HG03139 (cell line): Measurements from ENCODE around the gene CHST12.
A peak's percentile ranks its signal among the peaks of the same experiment; 100 is the strongest.

ENCODE experiments used
- ATAC-seq: cut with Tn5 transposase; IDR thresholded peaks from one replicate; pipeline ENCODE4 v1.9.1; 2021; ENCODE audit not compliant: unreplicated experiment

The CHST12 gene

GRCh38 chr7:2403014-2403717 lies at the start of gene CHST12:
TSS of gene CHST12 (plus strand) at chr7:2403611. CDS start at chr7:2432640, 29,029 bp downstream.
- ATAC-seq = peak; percentile 42

GRCh38 chr7:2353936-2354185 lies 49.5 kb upstream of the CHST12 start:
- peak; percentile 41 for ATAC-seq

GRCh38 chr7:2354186-2354938 lies 49.0 kb upstream of the CHST12 start, which contains the start of gene EIF3B:
TSS of gene EIF3B (plus strand) at chr7:2354827. CDS start at chr7:2354922, 95 bp downstream.
- peak; percentile 80 for ATAC-seq

GRCh38 chr7:2354939-2355704 lies 48.3 kb upstream of the CHST12 start:
- peak; percentile 16 for ATAC-seq

GRCh38 chr7:2355705-2356008 lies 47.8 kb upstream of the CHST12 start:
- ATAC-seq = no peak

- no peak for ATAC-seq
Observed at GRCh38 chr7:2357165-2357564, 46.2 kb upstream of the CHST12 start.

- ATAC-seq = no peak
Observed at GRCh38 chr7:2357571-2357970, 45.8 kb upstream of the CHST12 start.

- ATAC-seq = no peak
Observed at GRCh38 chr7:2358968-2359527, 44.4 kb upstream of the CHST12 start.

- ATAC-seq = no peak
Observed at GRCh38 chr7:2359610-2360009, 43.8 kb upstream of the CHST12 start.

- ATAC-seq = no peak
Observed at GRCh38 chr7:2360796-2361195, 42.6 kb upstream of the CHST12 start.

GRCh38 chr7:2362385-2363088 lies 40.9 kb upstream of the CHST12 start:
- ATAC-seq = no peak

- no peak for ATAC-seq
Observed at GRCh38 chr7:2369139-2369538, 34.3 kb upstream of the CHST12 start.

GRCh38 chr7:2371329-2371728 lies 32.1 kb upstream of the CHST12 start:
- no peak for ATAC-seq

GRCh38 chr7:2372724-2373123 lies 30.7 kb upstream of the CHST12 start:
- ATAC-seq = no peak

- ATAC-seq = no peak
Observed at GRCh38 chr7:2373124-2373556, 30.3 kb upstream of the CHST12 start.

GRCh38 chr7:2373646-2374045 lies 29.8 kb upstream of the CHST12 start:
- ATAC-seq = no peak

- no peak for ATAC-seq
Observed at GRCh38 chr7:2374401-2374800, 29.0 kb upstream of the CHST12 start.

GRCh38 chr7:2374830-2375728 lies 28.3 kb upstream of the CHST12 start:
- no peak for ATAC-seq

GRCh38 chr7:2376351-2377154 lies 26.9 kb upstream of the CHST12 start:
- no peak for ATAC-seq
